ENCODE data around the gene TECPR1.

Gene TECPR1

GRCh38 chr7:98189559-98189958, 62.5 kb downstream of the TECPR1 start:
- DNase-seq (ENCODE audit: low spot score), result no peak

- DNase-seq (ENCODE audit: low spot score), result no peak
These were observed 64.9 kb downstream of the TECPR1 start for GRCh38 chr7:98187138-98187502.

GRCh38 chr7:98186452-98187137, 65.4 kb downstream of the TECPR1 start:
- DNase-seq (ENCODE audit: low spot score), result peak; percentile 38

- no peak for DNase-seq (ENCODE audit: low spot score)
These were observed 66.9 kb downstream of the TECPR1 start for GRCh38 chr7:98185101-98185500.

GRCh38 chr7:98180751-98181150, 71.3 kb downstream of the TECPR1 start:
- DNase-seq (ENCODE audit: low spot score), result no peak

GRCh38 chr7:98178762-98179490, 73.1 kb downstream of the TECPR1 start:
- no peak for DNase-seq (ENCODE audit: low spot score)

GRCh38 chr7:98178321-98178720, 73.7 kb downstream of the TECPR1 start:
- DNase-seq (ENCODE audit: low spot score), result no peak

GRCh38 chr7:98177553-98177952, 74.5 kb downstream of the TECPR1 start:
- DNase-seq (ENCODE audit: low spot score), result no peak

GRCh38 chr7:98175260-98175940, 76.6 kb downstream of the TECPR1 start:
- no peak for DNase-seq (ENCODE audit: low spot score)

GRCh38 chr7:98174334-98175259, 77.4 kb downstream of the TECPR1 start:
- no peak for DNase-seq (ENCODE audit: low spot score)

- no peak for DNase-seq (ENCODE audit: low spot score)
These were observed 80.6 kb downstream of the TECPR1 start for GRCh38 chr7:98171449-98171848.

GRCh38 chr7:98170966-98171365, 81.1 kb downstream of the TECPR1 start:
- DNase-seq (ENCODE audit: low spot score), result no peak

- DNase-seq (ENCODE audit: low spot score), result no peak
These were observed 83.0 kb downstream of the TECPR1 start for GRCh38 chr7:98168904-98169621.

- peak; percentile 81 for DNase-seq (ENCODE audit: low spot score)
These were observed 83.7 kb downstream of the TECPR1 start for GRCh38 chr7:98168181-98168903.

- DNase-seq (ENCODE audit: low spot score), result no peak
These were observed 84.4 kb downstream of the TECPR1 start for GRCh38 chr7:98167653-98168052.

- no peak for DNase-seq (ENCODE audit: low spot score)
These were observed 85.4 kb downstream of the TECPR1 start for GRCh38 chr7:98166668-98166970.

GRCh38 chr7:98165827-98166667, 86.0 kb downstream of the TECPR1 start:
- no peak for DNase-seq (ENCODE audit: low spot score)

All from AG08395 (cell line).